K562 (cell line): ENCODE results near the gene DYSF. TPM values are rescaled to one million over a fixed set of nuclear protein-coding genes. Genes with fewer than 3 reads are reported as not detected.

ENCODE experiments used
- ATAC-seq: fragments of 200-7000 bp; cut with Tn5 transposase; 3 replicates; pipeline ENCODE4 v1.9.1; 2020; ENCODE audit warnings: moderate library complexity
- BruUV-seq: library from RNA; stranded (reverse); fragments of 400-500 nt; replicated peaks from 2 replicates; lab custom pipeline; 2021; lab: Mats Ljungman, UMichigan
- CTCF ChIA-PET: fragments of 300-600 bp; formaldehyde crosslinking; extraction: SDS; loops from one replicate; lab custom pipeline; 2021; ENCODE audit warnings: low intra/inter-chr PET ratio; lab: Yijun Ruan, JAX
- POLR2A ChIA-PET: fragments of 300-600, 350-650 bp; sonication (Branson Sonifier 250); formaldehyde crosslinking; extraction: SDS; loops from one replicate; lab custom pipeline; 2021; ENCODE audit warnings: antibody characterized with exemption, inconsistent platforms; lab: Yijun Ruan, JAX
- DNase-seq, 4 experiments: peaks; one replicate each; pipeline versions ENCODE4 v3.0.0 to v3.0.0-alpha.2; 2011 to 2018; ENCODE audit warnings: low spot score in 3 of 4, mixed read lengths in 3 of 4; ENCODE audit errors: extremely low read depth in 1 of 4
- FAIRE-seq: peaks from 2 replicates; lab custom pipeline; 2011; peaks lifted over from hg19 to GRCh38; lab: Jason Lieb, UNC
- H2AFZ ChIP-seq: 2 replicates; pipeline ENCODE4 v1.6.0; 2011; ENCODE audit warnings: low read depth, low read length, control low read depth, inconsistent platforms
- H3K27ac ChIP-seq: fragments of 200-600 bp; 3 replicates; pipeline ENCODE4 v1.8.0; 2011; ENCODE audit warnings: low read depth, mild to moderate bottlenecking, control low read depth, inconsistent platforms, low read length, moderate library complexity, mixed read lengths; ENCODE audit errors: extremely low read depth
- H3K27me3 ChIP-seq, 2 experiments: fragments of 300-600 bp in 1 of 2; 2 replicates in 1 of 2; 3 replicates in 1 of 2; pipeline versions ENCODE4 v1.6.0 to v1.8.0; 2011; ENCODE audit warnings: inconsistent platforms in 2 of 2, low read length in 2 of 2, mild to moderate bottlenecking in 1 of 2, mixed read lengths in 1 of 2, moderate library complexity in 1 of 2; ENCODE audit not compliant: control insufficient read depth in 2 of 2, insufficient read depth in 2 of 2
- H3K36me3 ChIP-seq: fragments of 300-600 bp; 3 replicates; pipeline ENCODE4 v1.8.0; 2011; ENCODE audit warnings: mild to moderate bottlenecking, low read length, inconsistent platforms; ENCODE audit not compliant: control insufficient read depth, insufficient read depth
- H3K4me1 ChIP-seq, 2 experiments: fragments of 200-600 bp in 1 of 2; replicated peaks in 1 of 2; 2 replicates in 1 of 2; 3 replicates in 1 of 2; pipeline versions ENCODE4 v1.5.1 to v1.8.0; 2011; ENCODE audit warnings: inconsistent platforms in 2 of 2, low read length in 2 of 2, mild to moderate bottlenecking in 1 of 2, mixed read lengths in 1 of 2, moderate library complexity in 1 of 2; ENCODE audit not compliant: control insufficient read depth in 2 of 2, insufficient read depth in 2 of 2
- H3K4me2 ChIP-seq: 2 replicates; pipeline ENCODE4 v1.6.1; 2011; ENCODE audit warnings: low read length, control low read depth, inconsistent platforms, mixed read lengths; ENCODE audit not compliant: insufficient read depth
- H3K4me3 ChIP-seq: fragments of 200-600 bp; sonication (generic), shearing (Covaris generic); 2 replicates; pipeline ENCODE4 v1.5.1; 2016; ENCODE audit warnings: control low read depth, inconsistent platforms
- H3K79me2 ChIP-seq: fragments of 200-600 bp; 3 replicates; pipeline ENCODE4 v1.8.0; 2011; ENCODE audit warnings: low read length, inconsistent platforms; ENCODE audit not compliant: control insufficient read depth, insufficient read depth
- H3K9ac ChIP-seq, 2 experiments: 2 replicates each; pipeline versions ENCODE4 v1.6.0 to v1.6.1; 2011; ENCODE audit warnings: low read depth in 2 of 2, low read length in 2 of 2, control low read depth in 1 of 2, inconsistent platforms in 1 of 2, mild to moderate bottlenecking in 1 of 2, mixed read lengths in 1 of 2; ENCODE audit not compliant: insufficient read depth in 1 of 2
- H3K9me1 ChIP-seq: one replicate; pipeline ENCODE4 v1.6.0; 2011; ENCODE audit warnings: inconsistent platforms, mild to moderate bottlenecking, low read length, moderate library complexity; ENCODE audit not compliant: control insufficient read depth, insufficient read depth
- H3K9me3 ChIP-seq: replicated peaks from 2 replicates; pipeline ENCODE4 v1.5.1; 2011; ENCODE audit warnings: low read depth, low read length, inconsistent platforms; ENCODE audit not compliant: control insufficient read depth, insufficient read depth
- H4K20me1 ChIP-seq: replicated peaks from 2 replicates; pipeline ENCODE4 v1.6.1; 2011; ENCODE audit warnings: low read length, inconsistent platforms, mixed read lengths; ENCODE audit not compliant: control insufficient read depth, insufficient read depth
- KHSRP ChIP-seq: fragments of 450-650 bp; IDR thresholded peaks from 2 replicates; pipeline ENCODE4 v1.6.1; 2017
- SLC30A9 ChIP-seq: fragments of 250-450 bp; sonication (Bioruptor Pico); IDR thresholded peaks from 2 replicates; pipeline ENCODE4 v1.8.0; 2022; ENCODE audit warnings: mild to moderate bottlenecking, moderate library complexity
- whole genome bisulfite sequencing: fragments of 100-300 bp; shearing (Covaris generic); methylation state at CpG from one replicate; pipeline ENCODE4 v1.1.6; 2016; ENCODE audit warnings: low coverage, mixed read lengths; ENCODE audit not compliant: insufficient coverage; ENCODE audit errors: missing lambda C conversion rate; 5-methylcytosine and 5-hydroxymethylcytosine counted together
- in situ Hi-C: fragments of 300-500 bp; cut with MboI; formaldehyde crosslinking; loops from 4 replicates; pipeline ENCODE4 v1.15.0; 2018; ENCODE audit warnings: inconsistent platforms, mixed read lengths
- intact Hi-C: fragments of 100-400 bp; cut with micrococcal nuclease; formaldehyde crosslinking; loops from 2 replicates; pipeline ENCODE4 v1.14.2; 2022
- polyA plus RNA-seq, 8 experiments: library from polyadenylated mRNA; depleted of rRNA in 4 of 8; stranded (reverse) in 5 of 8; unstranded in 3 of 8; fragments of >200 nt; fragmentation: Nextera tagmentation in 2 of 8; fragmentation: Illumina TruSeq in 1 of 8; extraction: Ambion mirVana in 2 of 8; extraction: Trizol in 1 of 8; gene quantifications; 2 replicates each; pipeline versions ENCODE4 v1.2.1 to v1.2.3, GENCODE V29; 2011 to 2014; ENCODE audit warnings: inconsistent platforms in 1 of 8, missing spikeins in 1 of 8
- total RNA-seq, 7 experiments: library from RNA; depleted of rRNA in 6 of 7; stranded (reverse); fragments of >200 nt in 6 of 7; fragmentation: Illumina TruSeq in 2 of 7; extraction: Trizol in 2 of 7; gene quantifications; 2 replicates each; pipeline versions ENCODE4 v1.2.1 to v1.2.3, GENCODE V29; 2011 to 2021; ENCODE audit warnings: low replicate concordance in 1 of 7
- TF ChIP-seq, protein P1 (sequence below): fragments of 450-650 bp; IDR thresholded peaks from one replicate; pipeline ENCODE4 v1.6.1; 2018; ENCODE audit warnings: mild to moderate bottlenecking, moderate library complexity; ENCODE audit not compliant: partially characterized antibody
- TF ChIP-seq, protein P2 (sequence below): IDR thresholded peaks from 2 replicates; pipeline ENCODE4 v1.6.1; 2014; ENCODE audit warnings: antibody characterized with exemption

The DYSF gene
- total and polyA plus RNA-seq, 9 of the 15 experiments (the other 6 are each of a cell fraction or from before 2014, with no cell fraction given), result 0.01 to 0.80 (median 0.29) TPM

DNA sequence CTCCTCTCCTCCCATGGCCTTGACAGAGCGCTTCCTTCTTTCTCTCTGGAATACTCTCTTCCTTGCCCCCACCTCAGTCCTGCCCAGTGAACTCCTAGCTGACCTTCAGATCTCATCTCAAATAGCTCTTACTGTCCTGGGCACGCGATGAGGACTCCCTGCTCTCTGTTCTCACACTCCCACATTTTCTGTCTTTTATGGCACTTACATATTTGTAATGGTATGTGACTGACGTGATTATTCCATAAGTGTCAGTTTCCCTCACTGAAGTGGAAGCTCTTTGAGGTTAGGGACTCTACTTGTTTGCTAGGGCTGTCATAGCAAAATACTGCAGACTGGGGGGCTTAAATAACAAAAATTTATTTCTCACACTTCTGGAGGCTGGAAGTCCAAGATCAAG is 1.7 kb upstream of the DYSF start:
- in situ Hi-C loops, result no loop called here
- Histone ChIP-seq H3K4me3 (no peak overlapping the region), H2AFZ (no peak overlapping the region), H3K4me2 (no peak overlapping the region), H4K20me1 (no peaks in the 10 kb centered on the region), H3K9ac (no peak overlapping the region), H3K9me1 (no peaks in the 10 kb centered on the region), H3K27ac (no peak overlapping the region), H3K79me2 (no peaks in the 10 kb centered on the region), H3K36me3 (no peaks in the 10 kb centered on the region), H3K27me3 (no peaks in the 10 kb centered on the region), H3K9me3 (no peaks in the 10 kb centered on the region), H3K4me1 (peaks cover 17 to 25% of the 10 kb centered on the region in 2 experiments)
- BruUV-seq, result no TSS peak
- TF ChIP-seq, protein P1, sequence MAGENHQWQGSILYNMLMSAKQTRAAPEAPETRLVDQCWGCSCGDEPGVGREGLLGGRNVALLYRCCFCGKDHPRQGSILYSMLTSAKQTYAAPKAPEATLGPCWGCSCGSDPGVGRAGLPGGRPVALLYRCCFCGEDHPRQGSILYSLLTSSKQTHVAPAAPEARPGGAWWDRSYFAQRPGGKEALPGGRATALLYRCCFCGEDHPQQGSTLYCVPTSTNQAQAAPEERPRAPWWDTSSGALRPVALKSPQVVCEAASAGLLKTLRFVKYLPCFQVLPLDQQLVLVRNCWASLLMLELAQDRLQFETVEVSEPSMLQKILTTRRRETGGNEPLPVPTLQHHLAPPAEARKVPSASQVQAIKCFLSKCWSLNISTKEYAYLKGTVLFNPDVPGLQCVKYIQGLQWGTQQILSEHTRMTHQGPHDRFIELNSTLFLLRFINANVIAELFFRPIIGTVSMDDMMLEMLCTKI, result no peak
- TF ChIP-seq, protein P2, sequence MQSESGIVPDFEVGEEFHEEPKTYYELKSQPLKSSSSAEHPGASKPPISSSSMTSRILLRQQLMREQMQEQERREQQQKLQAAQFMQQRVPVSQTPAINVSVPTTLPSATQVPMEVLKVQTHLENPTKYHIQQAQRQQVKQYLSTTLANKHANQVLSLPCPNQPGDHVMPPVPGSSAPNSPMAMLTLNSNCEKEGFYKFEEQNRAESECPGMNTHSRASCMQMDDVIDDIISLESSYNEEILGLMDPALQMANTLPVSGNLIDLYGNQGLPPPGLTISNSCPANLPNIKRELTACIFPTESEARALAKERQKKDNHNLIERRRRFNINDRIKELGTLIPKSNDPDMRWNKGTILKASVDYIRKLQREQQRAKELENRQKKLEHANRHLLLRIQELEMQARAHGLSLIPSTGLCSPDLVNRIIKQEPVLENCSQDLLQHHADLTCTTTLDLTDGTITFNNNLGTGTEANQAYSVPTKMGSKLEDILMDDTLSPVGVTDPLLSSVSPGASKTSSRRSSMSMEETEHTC, result no peak
- no peak for TF ChIP-seq SLC30A9
- no peak for TF ChIP-seq KHSRP
- CTCF ChIA-PET, result no interaction called here
- no peak for FAIRE-seq
- POLR2A ChIA-PET, result interaction anchor here (0.8 to 0.9 kb wide), 2 partner anchors 8 to 12 kb away, joined by 3 read pairs; no protein-coding TSS in a partner anchor
- no peak for ATAC-seq
- intact Hi-C loops, result loop anchor here (5.0 kb wide), 1 partner anchor 384 kb away; the partner anchor contains the start of gene NAGK
- 72% methylated on average over 4 of the region's 4 CpGs for WGBS
- DNase-seq, result no peak
